K562 treated with DMSO at 1 percent for 24 hours (cell line): ENCODE data around the gene MRPL4. TPM values are rescaled to one million over a fixed set of nuclear protein-coding genes. Genes with fewer than 3 reads are reported as not detected.

Source experiments
- total RNA-seq: library from RNA; unstranded; fragments of 300-600 nt; gene quantifications from 2 replicates; pipeline ENCODE4 v1.2.3, GENCODE V29; 2022; ENCODE audit warnings: low read depth; ENCODE audit not compliant: insufficient read depth

The MRPL4 gene
- total RNA-seq, result 140 and 159 TPM in 2 replicates

DNA sequence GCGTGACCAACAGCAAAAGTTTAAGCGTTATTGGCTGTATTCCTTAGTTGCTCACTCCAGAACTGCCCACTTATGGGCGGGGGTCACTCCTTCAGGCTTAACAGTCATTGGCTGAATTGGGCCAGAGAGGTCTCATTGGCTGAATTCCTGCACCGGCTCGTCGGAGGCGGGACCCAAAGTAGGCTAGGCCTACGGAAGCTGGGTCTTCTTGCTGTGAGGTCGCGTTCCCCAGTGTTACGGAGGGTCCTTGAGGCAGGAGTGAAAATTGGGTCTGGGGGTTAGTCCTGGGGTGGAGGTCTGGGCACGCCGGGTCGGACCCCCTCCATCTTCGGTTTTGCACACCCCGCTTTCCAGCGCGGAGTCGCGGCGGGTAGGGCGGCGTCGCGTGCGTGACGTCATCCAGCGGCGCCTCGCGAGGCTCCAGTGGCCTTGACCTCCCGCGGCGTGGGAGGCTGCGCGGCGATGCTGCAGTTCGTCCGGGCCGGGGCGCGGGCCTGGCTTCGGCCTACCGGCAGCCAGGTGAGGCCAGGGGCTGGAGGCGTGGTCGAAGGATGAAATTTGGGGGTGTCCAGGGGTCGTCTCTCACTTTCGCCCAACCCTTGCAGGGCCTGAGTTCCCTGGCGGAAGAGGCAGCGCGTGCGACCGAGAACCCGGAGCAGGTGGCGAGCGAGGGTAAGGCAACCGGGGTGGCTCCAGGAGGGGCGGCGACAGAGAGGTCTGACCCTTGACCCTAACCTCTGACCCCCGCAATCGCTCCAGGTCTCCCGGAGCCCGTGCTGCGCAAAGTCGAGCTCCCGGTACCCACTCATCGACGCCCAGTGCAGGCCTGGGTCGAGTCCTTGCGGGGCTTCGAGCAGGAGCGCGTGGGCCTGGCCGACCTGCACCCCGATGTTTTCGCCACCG is at the start of gene MRPL4:
Gene MRPL4 (plus strand): TSS at position 423 of the 903 bp plus-strand sequence. CDS start 40 bp downstream, at position 463.

GRCh38 chr19:10230861-10231611 is 21.0 kb upstream of the MRPL4 start, which contains the start of gene S1PR2:
Gene S1PR2 (minus strand): TSS chr19:10231331. CDS start chr19:10224905, 6,426 bp downstream.

DNA sequence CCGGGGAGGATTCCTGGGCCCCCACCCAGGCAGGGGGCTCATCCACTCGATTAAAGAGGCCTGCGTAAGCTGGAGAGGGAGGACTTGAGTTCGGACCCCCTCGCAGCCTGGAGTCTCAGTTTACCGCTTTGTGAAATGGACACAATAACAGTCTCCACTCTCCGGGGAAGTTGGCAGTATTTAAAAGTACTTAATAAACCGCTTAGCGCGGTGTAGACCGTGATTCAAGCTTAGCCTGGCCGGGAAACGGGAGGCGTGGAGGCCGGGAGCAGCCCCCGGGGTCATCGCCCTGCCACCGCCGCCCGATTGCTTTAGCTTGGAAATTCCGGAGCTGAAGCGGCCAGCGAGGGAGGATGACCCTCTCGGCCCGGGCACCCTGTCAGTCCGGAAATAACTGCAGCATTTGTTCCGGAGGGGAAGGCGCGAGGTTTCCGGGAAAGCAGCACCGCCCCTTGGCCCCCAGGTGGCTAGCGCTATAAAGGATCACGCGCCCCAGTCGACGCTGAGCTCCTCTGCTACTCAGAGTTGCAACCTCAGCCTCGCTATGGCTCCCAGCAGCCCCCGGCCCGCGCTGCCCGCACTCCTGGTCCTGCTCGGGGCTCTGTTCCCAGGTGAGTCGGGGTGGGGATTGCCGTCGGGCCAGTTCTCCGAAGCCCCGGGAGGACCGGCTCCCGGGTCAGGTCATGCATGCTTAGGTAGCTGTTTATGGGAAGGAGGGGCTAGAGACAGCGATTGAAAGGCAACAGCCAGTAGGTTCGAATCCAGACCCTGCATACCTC is 18.8 kb downstream of the MRPL4 start, which contains the start of gene ICAM1:
Gene ICAM1 (plus strand): TSS at position 505 of the 779 bp plus-strand sequence. CDS start 40 bp downstream, at position 545.

DNA sequence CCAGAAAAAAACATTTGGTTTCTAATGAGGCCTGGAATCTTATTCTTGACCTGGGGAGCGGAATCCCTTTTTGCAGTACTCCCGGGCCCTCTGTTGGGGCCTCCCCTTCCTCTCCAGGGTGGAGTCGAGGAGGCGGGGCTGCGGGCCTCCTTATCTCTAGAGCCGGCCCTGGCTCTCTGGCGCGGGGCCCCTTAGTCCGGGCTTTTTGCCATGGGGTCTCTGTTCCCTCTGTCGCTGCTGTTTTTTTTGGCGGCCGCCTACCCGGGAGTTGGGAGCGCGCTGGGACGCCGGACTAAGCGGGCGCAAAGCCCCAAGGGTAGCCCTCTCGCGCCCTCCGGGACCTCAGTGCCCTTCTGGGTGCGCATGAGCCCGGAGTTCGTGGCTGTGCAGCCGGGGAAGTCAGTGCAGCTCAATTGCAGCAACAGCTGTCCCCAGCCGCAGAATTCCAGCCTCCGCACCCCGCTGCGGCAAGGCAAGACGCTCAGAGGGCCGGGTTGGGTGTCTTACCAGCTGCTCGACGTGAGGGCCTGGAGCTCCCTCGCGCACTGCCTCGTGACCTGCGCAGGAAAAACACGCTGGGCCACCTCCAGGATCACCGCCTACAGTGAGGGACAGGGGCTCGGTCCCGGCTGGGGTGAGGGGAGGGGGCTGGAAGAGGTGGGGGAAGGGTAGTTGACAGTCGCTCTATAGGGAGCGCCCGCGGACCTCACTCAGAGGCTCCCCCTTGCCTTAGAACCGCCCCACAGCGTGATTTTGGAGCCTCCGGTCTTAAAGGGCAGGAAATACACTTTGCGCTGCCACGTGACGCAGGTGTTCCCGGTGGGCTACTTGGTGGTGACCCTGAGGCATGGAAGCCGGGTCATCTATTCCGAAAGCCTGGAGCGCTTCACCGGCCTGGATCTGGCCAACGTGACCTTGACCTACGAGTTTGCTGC is 35.1 kb downstream of the MRPL4 start, which contains the start of gene ICAM4:
Gene ICAM4 (plus strand): TSS at position 153 of the 935 bp plus-strand sequence. CDS start 58 bp downstream, at position 211.

DNA sequence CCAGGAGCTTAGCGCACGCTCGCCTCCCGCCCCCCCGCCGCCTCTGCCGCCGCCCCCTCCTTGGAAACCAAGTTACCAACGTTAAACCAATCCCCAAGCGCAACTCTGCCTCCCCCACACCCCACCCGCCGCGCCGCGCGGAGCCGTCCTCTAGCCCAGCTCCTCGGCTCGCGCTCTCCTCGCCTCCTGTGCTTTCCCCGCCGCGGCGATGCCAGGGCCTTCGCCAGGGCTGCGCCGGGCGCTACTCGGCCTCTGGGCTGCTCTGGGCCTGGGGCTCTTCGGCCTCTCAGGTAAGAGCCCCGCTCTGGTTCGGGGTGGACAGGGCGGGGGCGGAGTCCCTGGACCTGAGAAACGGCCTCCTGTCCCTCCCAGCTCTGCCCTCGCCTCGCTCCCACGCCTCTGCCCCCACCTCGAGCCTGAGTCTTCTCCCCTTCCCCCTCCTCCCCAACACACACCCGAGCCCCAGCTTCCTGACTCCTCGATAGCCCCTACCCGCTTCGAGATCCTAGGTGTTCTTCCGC is 37.9 kb downstream of the MRPL4 start, which contains the start of gene ICAM5:
Gene ICAM5 (plus strand): TSS at position 117 of the 521 bp plus-strand sequence. CDS start 92 bp downstream, at position 209.

GRCh38 chr19:10309423-10309822 is 57.4 kb downstream of the MRPL4 start, which contains the start of gene ZGLP1:
Gene ZGLP1 (minus strand): TSS chr19:10309815.

Other genes starting within 250 kb of the MRPL4 start
- not detected in 2 replicates for gene COL5A3, start 241.7 kb upstream of the MRPL4 start, total RNA-seq
- not detected in 2 replicates for gene RDH8, start 238.7 kb upstream of the MRPL4 start, total RNA-seq
- gene SHFL, start 165.9 kb upstream of the MRPL4 start, total RNA-seq, result 28.1 and 30.5 TPM in 2 replicates
- 0.24 and 2.3 TPM in 2 replicates for gene ANGPTL6, start 149.5 kb upstream of the MRPL4 start, total RNA-seq
- 30.8 and 36.2 TPM in 2 replicates for gene PPAN, start 145.9 kb upstream of the MRPL4 start, total RNA-seq
- gene P2RY11, start 140.5 kb upstream of the MRPL4 start, total RNA-seq, result 7.5 and 7.7 TPM in 2 replicates
- gene EIF3G, start 132.3 kb upstream of the MRPL4 start, total RNA-seq, result 382 and 411 TPM in 2 replicates
- gene DNMT1, start 57.3 kb upstream of the MRPL4 start, total RNA-seq, result 170 and 174 TPM in 2 replicates
- gene S1PR2, start 20.9 kb upstream of the MRPL4 start, total RNA-seq, result 2.0 and 2.9 TPM in 2 replicates
- 174 and 177 TPM in 2 replicates for gene ICAM1, start 18.9 kb downstream of the MRPL4 start, total RNA-seq
- gene ICAM4, start 34.7 kb downstream of the MRPL4 start, total RNA-seq, result 107 and 108 TPM in 2 replicates
- 28.4 and 31.1 TPM in 2 replicates for gene ICAM5, start 37.7 kb downstream of the MRPL4 start, total RNA-seq
- 5.2 and 5.9 TPM in 2 replicates for gene ZGLP1, start 57.6 kb downstream of the MRPL4 start, total RNA-seq
- 44.7 and 46.0 TPM in 2 replicates for gene FDX2, start 63.8 kb downstream of the MRPL4 start, total RNA-seq
- gene RAVER1, start 81.3 kb downstream of the MRPL4 start, total RNA-seq, result 86.7 and 87.5 TPM in 2 replicates
- gene ICAM3, start 87.4 kb downstream of the MRPL4 start, total RNA-seq, result 7.8 and 11.4 TPM in 2 replicates
- gene TYK2, start 128.4 kb downstream of the MRPL4 start, total RNA-seq, result 147 and 169 TPM in 2 replicates
- gene CDC37, start 151.3 kb downstream of the MRPL4 start, total RNA-seq, result 291 and 297 TPM in 2 replicates
- gene PDE4A, start 168.3 kb downstream of the MRPL4 start, total RNA-seq, result 18.6 and 20.1 TPM in 2 replicates